Left ventricle myocardium superior (tissue), 1 donor: Measurements from ENCODE around the gene COL9A2. TPM values are rescaled to one million over a fixed set of nuclear protein-coding genes. Genes with fewer than 3 reads are reported as not detected.

ENCODE experiments used
- ATAC-seq: fragments of 200-7000 bp; cut with Tn5 transposase; one replicate; pipeline ENCODE4 v1.9.1; 2020; ENCODE audit warnings: mild to moderate bottlenecking, moderate library complexity
- DNase-seq: peaks from one replicate; pipeline ENCODE4 v3.0.0-alpha.2; 2020
- intact Hi-C: fragments of 100-400 bp; cut with micrococcal nuclease; formaldehyde crosslinking; loops from one replicate; pipeline ENCODE4 v1.11.0; 2022
- total RNA-seq: library from RNA; stranded (reverse); fragmentation: NEBNext Ultra II Directional; extraction: Animal tissue kit (Norgen Biotek cat#: 25700); gene quantifications from one replicate; pipeline ENCODE4 v1.2.1, GENCODE V29; 2021
- donor health status: DM: no; HTN: yes; CAD: no; lungs with severe emphysema.

Gene COL9A2
- total RNA-seq, 1 donor from 2014 or later = 0.45 TPM

- intact Hi-C loops = no loop called here
- ATAC-seq = no peak
- DNase-seq = no peak
Measured at GRCh38 chr1:40307186-40307585, 9.9 kb downstream of the COL9A2 start.

DNA sequence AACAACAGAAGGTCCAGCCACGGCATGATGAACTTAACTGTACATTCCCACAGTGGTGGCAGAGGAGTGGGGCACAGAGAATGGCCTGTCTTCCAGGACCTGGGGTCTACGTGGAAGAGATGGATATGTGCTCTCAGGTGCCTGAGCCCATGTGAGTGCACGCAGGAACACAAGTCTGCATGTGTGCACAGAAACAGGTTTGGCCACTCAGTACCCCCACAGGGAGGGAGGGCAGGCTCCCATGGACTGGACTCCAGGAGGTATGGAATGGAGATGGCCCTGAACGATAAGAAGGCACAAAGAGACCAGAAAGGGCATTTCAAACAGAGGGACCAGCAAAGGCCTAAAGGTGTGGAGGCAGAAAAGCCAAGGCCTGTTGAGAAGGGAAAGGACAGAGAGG lies 10.8 kb downstream of the COL9A2 start:
- ATAC-seq = no peak
- intact Hi-C loops = no loop called here
- no peak for DNase-seq

DNA sequence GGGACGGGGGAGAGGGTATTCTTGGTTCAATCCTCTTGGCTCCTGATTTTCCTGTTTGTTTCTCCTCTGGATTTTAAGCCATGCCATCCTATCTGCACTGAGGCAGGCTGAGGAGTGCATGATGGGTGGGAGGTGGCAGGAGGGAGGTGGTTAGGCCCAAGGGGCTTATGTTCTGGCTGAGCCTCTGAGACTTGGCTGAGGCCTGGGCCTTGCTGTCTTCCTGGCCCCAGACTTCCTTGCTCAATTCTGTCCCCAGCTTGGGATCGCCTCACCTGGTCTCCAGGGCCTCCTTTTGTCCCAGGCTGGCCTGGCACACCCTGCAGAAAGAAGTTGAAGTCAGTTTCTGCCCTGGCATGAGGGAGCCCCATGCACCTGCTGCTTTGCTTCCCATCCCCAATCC lies 11.2 kb downstream of the COL9A2 start:
- no peak for ATAC-seq
- DNase-seq = no peak
- intact Hi-C loops = no loop called here

DNA sequence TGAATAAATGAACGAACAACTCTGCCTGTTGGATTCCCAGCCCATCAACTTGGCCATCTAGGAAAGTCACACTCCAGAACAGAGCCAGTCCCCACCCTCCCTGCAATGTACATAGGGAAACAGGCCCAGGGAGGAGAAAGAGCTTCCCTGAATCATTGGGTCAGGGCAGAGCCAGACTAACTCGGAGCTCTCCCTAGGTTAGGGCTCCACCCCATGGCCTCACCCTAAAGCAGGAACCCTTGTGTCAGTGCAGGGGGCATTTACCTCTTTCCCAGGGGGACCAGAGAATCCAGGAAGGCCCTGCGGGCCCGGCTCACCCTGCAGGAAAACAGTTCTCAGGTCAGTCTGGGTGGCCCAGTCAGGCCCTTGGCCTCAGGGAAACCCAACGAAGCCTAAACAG lies 11.6 kb downstream of the COL9A2 start:
- no peak for DNase-seq
- intact Hi-C loops = no loop called here
- no peak for ATAC-seq

GRCh38 chr1:40303790-40304189 lies 13.3 kb downstream of the COL9A2 start:
- no peak for ATAC-seq
- intact Hi-C loops = no loop called here
- no peak for DNase-seq

DNA sequence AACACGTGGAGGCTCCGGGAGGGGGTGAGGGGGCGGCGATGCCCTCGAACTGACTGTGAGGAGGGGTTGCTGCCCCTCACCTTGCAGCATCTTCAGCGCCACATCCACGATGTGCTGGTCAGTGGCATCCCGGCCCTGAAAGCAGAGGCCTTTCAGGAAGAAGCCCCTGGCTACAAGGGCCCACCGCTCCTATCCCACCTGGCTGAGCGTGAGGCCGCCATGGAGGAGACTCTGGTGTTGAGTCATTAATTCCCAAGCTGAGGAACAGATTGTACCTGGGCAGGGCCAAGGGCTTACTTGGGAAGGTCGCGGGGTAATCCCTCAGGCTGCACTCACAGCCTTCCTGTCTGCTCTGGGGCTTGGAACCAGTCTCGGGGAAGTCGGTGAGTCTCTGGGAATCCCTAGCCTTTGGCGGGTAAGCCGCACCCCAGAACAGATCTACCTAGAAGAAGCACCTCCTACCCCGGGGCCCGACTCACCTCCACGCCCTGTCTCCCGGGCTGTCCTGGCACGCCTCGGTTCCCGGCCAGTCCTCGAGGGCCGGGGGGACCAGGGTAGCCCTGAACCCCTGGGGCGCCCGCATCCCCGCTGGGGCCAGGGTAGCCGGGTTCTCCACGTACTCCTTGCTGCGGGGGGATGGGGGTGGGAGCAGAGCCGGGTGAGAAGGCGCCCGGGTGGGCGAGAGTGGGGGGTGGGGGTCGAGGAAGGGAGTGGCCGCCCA lies 13.9 kb downstream of the COL9A2 start:
- ATAC-seq (no peak), DNase-seq (no peak)
- intact Hi-C loops = no loop called here

DNA sequence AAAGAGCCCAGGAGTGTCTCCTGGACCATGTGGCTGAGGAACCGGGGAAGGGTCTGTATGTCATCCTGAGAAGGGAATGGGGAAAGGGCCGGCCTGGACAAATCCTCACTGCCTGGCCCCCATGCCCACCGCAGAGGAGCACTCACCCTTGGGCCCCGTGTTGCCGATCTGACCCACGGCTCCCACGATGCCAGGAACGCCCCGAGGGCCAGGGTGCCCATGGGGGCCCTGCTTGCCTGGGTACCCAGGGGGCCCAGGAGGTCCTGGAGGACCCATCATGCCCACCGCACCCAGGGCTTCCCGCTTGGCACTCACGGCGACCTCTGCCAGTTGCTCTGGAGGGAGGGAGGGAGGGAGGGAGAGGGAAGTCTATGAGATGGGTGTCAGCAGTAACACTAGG lies 14.6 kb downstream of the COL9A2 start:
- ATAC-seq (no peak), DNase-seq (no peak)
- intact Hi-C loops = no loop called here

- DNase-seq (no peak), ATAC-seq (no peak)
- intact Hi-C loops = no loop called here
Measured at GRCh38 chr1:40301541-40302299, 15.4 kb downstream of the COL9A2 start.

DNA sequence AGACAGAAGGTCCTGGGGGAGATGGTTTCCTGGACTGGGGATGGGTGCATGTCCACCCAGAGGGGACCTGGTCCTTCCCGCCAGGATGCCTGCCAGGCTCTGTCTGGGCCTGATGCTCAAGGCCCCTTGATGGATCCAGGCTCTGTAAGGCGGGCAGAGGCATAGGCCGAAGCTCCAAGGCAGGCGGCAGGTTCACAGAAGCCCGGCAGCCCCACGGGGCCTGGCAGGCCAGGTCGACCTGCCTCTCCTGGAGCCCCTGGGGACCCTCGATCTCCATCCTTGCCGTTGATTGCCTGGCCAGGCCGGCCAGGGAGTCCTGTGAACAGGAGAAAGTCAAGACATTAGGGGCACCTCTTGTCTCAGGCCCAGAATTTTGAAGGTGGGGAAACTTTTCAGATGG lies 16.0 kb downstream of the COL9A2 start:
- ATAC-seq (no peak), DNase-seq (no peak)
- intact Hi-C loops = no loop called here

GRCh38 chr1:40300651-40301050 lies 16.4 kb downstream of the COL9A2 start:
- DNase-seq (no peak), ATAC-seq (no peak)
- intact Hi-C loops = no loop called here

GRCh38 chr1:40300249-40300567 lies 16.9 kb downstream of the COL9A2 start:
- DNase-seq (no peak), ATAC-seq (no peak)
- intact Hi-C loops = no loop called here

DNA sequence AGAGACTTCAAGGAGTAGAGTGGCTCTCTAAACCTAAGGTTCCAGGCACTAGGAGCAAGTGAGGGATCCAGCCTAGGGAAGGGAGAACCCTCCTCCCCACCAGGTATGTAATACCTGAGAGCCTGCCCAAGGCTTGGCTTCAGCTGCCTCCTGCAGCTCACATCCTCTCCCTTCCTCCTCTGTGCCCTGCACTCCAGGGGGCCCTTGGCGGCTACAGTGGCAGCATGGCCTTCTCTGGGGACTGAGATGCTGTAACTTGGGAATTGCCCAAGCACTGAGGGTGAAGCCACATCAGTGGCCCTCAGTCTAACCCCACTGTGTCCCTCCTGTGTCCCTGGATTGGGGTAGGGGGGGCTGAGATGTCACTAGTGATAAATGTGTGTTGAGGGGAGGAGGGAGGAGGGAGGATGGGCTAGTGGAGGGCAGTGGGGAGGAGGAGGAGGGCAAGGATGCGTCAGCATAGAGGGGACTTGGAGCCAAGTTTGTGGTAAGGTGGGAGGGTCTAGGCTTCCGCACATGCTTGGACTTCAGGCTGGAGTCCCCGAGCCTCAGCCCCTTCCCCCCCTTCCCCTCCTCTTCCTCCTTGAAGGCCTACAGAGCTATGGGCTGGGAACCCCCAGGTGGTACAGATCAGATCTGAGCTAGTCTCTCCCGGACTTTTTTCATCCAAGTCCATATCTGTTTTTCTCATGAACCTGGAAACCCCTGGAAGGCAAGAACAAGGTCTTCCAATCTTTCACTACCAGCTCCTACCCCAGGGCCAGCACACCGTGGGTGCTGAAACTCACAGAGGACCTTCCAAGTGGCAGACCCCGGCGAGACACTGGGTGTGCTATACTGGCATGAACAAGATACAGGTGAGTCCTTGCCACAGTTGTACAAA lies 17.5 kb downstream of the COL9A2 start:
- ATAC-seq = no peak
- intact Hi-C loops = no loop called here

DNA sequence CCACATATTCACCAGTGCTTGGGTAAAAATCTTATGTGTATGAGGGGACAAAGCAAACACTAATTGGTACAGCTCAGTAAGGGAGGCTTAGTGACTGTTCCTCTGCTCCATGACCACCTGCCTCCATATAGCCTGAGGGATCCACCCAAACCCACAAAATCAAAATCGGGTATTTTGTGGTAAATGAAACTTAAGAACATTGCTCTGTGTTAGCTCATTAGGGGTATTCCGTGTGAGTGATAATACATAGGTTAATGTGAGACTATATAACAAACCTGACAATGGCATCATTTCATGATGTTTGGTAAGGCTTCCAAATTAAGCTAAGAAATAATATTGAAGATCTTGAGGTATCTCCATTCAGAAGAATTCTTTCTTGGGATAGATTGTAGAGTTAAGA lies 25.8 kb downstream of the COL9A2 start:
- ATAC-seq = no peak
- intact Hi-C loops = no loop called here
- no peak for DNase-seq

More for the DNA sequence above, 17.5 kb downstream of the COL9A2 start:
- DNase-seq = no peak

DNA sequence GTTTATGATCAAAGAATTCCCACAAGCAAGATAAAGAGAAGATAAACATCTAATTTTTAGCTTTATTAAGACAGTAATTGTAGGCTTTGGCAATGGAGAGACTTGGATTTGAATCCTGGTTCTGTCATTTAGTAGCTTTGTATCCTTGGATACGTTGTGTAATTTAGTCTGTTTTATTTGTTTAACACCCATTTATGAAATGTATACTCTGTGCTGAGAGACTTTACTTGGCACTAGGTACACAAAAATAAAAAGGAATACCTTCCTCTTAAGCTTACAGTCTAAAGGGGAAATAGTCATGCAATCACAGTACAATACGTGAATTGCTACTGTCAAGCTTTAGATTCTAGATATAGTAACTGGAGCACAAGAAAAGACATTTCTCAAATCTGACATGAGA lies 35.2 kb downstream of the COL9A2 start:
- DNase-seq (no peak), ATAC-seq (no peak)
- intact Hi-C loops = no loop called here

DNA sequence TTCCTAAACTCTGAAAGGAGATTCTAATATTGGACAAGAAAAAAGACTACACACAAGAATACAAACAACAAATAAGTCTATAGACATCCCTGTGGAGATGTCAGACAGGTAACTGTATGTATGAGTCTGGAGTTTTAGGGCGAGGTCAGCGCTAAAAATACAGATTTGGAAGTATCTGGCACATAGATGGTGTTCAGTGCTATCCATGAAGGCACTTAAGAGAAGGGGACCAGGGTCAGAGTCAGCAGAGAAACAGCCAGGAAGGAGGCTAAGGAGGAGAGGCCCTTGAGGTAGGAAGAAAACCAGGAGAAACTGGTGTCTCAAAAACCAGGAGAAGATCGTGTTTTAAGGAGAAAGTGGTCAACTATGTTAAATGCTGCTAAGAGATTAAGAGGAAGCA lies 41.0 kb downstream of the COL9A2 start:
- intact Hi-C loops = no loop called here
- ATAC-seq = peak; percentile 53

GRCh38 chr1:40274331-40274730 lies 42.8 kb downstream of the COL9A2 start:
- DNase-seq (no peak), ATAC-seq (no peak)
- intact Hi-C loops = no loop called here

More for the DNA sequence above, 41.0 kb downstream of the COL9A2 start:
- DNase-seq = no peak

GRCh38 chr1:40273547-40274166 lies 43.4 kb downstream of the COL9A2 start:
- no peak for ATAC-seq
- intact Hi-C loops = no loop called here
- DNase-seq = no peak

- no peak for ATAC-seq
- no peak for DNase-seq
- intact Hi-C loops = no loop called here
Measured at GRCh38 chr1:40272653-40273213, 44.4 kb downstream of the COL9A2 start.

DNA sequence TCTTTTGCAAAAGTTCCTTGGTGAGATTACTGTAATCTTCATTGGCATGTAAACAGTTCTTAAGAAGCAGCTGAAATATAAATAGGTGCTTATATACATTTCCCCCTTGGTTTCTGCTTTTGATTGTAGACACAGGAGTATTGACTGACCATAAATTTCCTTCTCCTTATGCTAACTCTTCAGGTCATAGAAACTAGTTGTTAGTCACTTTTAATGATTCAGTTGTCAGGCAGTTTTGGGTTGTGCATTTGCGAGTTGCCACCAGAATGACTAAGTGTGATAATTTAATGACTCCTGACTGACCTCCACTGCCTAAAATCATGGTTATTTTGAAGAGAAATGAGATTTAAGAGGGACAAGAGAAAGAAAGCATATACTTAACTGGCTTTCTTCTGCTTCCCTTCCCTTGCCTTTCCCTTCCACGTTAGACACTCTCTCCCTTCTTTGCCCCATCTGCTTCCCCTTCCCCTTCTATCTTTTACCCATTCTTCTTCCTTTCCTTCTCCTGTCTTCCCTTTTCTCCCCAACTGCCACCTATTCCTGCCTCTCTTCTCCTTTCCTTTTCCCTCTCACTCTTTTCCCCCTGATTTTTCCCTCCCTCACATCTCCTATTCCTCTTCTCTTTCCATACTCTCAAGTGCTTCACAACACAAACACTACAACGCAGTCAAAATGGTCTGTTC lies 46.8 kb downstream of the COL9A2 start:
- DNase-seq (no peak), ATAC-seq (no peak)
- intact Hi-C loops = no loop called here
